Fibroblast of upper back skin (primary cell): ENCODE measurements around the gene KIF1A.
"Not testable (repeated sequence)": the region's sequence is repeated elsewhere in the genome, so short reads cannot be mapped to it uniquely, and the experiment has no call there.

Experiments
- DNase-seq: peaks from one replicate; pipeline ENCODE4 v3.0.0-alpha.2; 2013

Gene KIF1A

DNA sequence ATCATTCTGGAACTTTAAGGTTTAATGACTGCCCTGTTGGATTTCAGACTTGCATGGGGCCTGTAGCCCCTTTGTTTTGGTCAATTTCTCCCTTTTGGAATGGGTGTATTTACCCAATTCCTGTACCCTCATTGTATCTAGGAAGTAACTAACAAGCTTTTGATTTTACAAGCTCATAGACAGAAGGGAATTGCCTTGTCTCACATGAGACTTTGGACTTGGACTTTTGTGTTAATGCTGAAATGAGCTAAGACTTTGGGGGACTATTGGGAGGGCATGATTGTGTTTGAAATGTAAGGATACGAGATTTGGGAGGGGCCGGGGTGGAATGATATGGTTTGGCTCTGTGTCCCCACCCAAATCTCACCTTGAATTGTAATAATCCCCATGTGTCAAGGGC is 26.3 kb upstream of the KIF1A start:
- not testable (repeated sequence) for DNase-seq

DNA sequence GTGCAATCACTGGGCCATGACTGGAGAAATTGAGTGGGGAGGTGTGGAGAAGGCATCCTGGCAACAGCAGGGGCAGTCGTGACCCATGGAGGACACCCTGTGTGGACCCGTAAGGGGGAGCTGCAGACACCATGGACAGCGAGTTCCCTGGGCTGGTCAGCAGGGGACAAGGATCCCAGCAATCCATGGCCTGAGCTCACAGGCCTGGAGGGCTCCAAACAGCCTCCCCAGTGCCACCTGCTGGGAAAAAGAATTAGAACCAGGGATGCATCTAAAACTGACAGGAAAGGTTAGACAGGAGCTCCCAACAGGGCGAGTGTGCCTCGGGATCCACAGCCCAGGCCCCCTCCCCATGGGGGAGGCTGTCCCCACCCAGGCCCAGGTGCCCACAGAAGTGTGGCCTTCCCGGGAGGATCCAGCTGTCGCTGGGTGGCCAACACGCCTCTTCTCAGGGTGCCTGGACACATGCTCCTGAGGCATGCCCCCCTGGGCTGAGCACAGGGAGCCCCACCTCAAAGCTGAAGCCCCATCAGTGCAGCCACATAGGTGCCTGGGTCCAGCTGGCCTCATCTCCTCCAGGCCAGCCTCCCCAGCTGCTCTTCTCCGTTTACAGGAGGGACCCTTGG is 20.5 kb upstream of the KIF1A start:
- peak; percentile 55 for DNase-seq

DNA sequence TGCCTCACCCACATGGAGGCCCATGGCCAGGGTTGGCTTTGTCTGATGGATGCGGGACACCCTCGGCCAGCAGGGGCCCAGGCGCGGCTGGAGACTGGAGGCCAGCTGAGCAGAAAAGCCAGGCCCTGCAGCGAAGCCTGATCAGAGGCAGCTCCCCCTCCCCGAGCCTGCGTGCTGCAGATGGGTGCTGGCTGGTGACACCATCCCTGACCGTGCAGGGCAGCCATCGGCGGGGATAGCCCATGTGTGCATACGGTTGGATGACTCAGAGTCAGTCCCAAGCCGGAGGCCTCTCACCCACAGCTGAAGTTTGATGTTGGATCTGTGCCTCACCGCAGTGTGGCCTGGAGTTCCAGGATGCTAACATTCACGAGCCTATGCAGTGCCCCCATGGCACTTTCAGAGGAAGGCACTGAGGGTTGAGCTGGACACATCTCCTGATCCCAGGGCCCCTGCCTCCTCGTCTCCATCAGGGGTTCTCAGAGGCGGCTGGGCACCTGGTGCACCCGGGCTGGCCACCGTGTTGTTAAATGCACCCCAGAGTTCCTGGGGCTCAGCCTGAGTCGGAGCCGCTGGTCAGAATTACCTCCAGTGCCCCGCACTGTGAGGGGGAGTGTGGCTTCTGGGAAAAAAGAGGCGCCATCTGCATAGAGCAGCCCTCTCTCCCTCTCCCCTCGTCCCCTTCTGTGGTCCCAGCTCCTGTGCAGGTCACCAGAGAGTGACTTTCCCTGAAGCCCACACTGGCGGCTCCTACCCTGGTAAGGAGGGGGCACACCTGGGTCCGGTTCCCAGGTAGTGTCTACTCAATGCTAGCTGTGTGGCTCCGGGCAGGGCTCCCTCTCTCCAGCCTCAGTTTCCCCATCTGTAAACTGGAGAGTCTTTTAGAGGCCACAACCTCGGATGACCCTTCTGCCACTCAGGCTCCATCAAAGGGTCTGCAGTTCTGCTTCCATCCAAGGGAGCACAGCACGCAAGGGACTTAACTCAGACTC is 19.4 kb upstream of the KIF1A start:
- DNase-seq = no peak

DNA sequence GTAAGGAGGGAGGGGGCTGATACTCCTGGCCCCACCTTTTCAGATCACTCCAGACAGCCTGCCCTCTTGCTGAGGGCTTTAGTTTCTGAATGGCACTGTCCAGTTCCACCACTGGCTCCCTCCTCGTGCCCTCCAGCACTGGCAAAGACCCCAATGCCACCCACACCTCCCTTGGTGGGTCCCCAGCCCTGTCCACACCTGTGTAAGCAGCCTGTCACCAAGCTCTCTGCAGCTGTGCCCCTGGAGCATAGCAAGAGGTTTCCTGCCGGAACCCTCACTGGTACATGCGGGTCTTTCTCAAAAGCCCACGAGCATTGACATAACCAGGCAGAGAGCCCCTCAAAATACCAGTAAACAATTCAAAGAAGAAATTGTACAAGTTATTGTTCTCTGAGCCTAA is 17.6 kb upstream of the KIF1A start:
- DNase-seq = no peak

DNA sequence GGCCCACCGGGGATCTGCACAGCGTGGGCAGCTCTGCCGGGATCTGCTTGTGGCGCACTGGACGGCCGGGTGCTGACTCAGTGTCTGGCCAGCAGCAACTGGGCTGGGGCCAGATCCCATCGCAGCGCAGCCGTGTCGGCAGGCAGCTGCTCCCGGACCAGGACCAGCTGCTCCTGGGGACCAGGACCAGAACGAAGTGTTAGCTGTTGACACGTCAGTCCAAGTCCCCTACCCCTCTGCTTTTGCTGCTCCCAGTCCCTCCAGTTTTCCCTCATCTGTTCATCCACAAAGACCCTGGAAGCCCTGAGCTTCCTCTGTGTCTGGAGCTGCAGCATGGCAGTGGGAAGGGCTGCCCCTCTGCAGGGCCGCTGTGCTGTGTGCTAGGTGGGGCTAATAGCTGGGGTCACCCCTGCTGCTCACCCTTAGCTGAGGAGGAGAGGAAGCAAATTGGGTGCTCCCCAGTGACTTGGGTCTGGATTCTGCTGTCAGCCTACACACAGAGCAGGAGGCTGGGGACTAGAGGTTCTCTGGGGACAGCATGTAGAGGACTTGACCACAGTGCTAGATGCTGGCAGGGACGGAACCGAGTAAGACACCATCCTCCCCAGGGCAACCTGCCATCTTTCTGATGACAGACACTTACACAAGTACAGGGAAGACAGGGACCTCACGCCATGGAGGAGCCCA is 16.9 kb upstream of the KIF1A start:
- peak; percentile 9 for DNase-seq

DNA sequence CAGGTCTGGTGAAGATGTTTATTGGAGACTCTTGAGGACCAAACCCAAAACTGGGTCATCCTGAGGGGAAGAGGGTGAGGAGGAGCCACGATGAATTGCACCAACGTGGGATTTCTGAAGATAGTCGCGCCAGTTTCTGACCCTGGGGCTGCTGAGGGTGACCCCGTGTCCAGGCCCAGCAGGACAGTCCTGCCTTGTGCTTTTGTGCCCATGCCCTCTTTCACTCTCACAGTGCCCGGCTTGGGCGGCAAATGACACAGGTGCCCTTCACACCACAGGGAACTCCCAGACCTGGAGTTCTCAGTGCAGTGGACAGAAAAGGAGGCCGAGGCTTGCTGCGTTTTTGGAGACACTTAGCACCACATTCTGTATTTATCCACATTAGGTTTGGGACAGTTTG is 15.5 kb upstream of the KIF1A start:
- no peak for DNase-seq

DNA sequence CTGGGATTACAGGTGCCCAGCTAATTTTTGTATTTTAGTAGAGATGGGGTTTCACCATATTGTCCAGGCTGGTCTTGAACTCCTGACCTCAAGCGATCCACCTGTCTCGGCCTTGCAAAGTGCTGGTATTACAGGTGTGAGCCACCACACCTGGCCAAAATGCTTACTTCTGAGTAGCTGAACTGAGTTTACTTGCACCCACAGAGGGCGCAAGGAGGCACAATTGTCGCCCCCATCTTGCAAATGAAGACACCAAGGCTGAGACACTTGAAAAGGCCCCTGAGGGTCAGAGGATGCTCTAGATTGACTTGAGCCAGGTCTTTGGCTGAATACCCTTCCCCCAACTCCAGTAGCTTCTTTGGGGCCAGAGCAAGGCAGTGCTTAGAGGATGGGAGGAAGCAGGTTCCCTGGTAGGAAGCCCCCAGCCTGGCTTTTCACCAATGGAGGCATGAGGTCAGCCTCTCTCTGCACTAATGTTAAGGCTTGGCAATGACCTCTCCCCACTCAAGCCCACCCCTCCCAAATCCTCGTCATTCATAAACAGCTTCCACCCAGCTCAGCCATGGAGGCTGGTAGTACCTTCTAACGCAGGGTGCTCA is 14.5 kb upstream of the KIF1A start:
- no peak for DNase-seq

DNA sequence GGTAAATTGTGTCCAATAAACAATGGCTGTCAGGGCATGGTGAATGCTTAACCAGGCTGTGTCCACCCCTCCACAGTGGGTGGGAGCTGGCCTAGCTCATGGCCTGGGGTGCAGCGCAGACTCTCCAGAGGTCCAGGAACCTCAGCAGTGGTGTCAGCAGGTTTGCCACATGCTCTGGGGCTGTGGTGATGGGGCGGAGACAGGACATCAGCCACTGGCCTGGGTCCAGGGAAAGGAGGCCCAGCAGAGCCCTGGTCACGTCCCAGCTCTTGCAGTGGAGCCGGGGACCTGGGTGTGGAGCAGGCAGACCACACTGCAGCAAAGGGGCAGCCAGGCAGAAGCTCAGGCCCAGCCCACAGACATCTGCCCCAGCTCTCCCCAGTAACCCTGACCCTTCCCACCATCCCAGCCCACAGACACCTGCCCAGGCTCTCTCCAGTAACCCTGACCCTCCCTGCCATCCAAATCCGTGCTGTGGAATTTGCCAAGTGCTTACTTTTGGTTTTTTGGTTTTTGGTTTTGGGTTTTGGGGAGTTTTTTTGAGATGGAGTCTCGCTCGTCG is 13.8 kb upstream of the KIF1A start:
- DNase-seq = no peak

DNA sequence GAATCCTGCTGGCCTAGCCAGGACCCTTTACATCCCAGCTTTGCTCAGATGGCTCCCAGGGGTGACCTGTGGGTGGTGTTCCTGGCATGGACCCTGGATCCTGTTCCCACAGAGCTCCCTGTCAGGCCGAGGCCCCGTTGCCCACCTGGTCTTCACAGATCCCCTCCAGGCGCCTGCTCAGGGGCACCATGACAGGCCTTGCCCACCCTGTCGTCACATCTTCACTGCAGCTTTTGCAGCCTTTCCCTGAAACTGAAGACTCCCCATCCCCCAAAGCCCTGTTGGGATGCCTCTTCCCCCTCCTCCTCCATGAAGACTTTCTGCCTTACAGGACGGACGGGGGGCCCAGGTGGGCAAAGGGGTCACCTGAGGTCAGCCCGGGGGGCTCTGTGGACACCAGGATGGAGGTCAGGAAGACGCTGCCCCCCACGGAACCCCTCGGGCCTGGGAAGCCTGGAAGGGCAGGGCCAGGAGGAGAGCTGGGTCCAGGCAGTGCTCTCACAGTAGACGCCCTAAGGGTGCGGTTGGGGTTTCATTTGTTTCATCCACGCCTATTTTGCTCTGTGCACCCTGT is 13.0 kb upstream of the KIF1A start:
- no peak for DNase-seq

DNA sequence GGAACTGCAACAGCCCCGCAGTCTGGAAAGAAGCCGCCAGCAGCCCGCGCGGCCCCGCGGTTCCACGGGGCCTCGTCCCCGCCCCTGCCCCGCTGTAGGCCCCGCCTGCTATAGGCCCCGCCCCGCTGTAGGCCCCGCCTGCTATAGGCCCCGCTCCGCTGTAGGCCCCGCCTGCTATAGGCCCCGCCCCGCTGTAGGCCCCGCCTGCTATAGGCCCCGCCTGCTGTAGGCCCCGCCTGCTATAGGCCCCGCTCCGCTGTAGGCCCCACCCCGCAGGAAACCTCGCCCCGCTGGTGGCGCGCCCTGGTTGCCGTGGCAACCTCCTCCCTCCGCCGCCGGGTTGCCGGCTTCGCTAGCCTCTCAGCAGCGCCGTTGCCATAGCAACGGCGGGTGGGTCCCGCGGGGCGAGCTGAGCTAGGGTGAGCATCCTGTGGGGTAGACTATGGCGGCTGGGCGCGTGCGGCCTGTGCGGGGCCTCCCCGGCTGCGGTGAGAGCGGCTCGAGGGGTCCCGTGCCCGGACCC is 12.2 kb upstream of the KIF1A start:
- DNase-seq = peak; percentile 79

DNA sequence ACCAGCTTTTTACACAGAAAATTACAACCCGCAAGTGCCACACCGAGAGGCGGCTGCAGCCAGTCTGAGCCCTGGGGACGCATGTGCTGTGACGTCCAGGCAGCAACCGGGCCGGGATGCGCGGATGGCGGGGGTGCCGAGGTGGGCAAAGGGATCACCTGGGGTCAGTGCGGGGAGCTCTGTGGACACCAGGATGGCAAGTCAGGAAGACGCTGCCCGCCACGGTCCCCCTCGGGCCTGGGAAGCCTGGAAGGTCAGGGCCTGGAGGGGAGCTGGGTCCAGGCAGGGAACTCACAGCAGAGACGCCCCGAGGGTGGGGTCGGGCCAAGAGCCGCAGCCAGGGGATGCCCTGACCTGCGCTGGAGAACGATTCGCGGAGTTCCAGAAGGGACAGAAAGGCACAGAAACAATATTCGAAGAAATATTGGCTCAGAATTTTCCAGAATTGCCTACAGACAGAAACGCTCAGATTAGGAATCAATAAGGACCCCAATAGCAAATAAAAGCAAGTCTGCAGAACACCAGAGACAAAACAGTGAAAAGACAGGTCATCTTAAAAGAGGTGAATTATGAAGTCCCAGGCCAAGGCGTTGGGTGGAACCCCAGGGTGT is 11.7 kb upstream of the KIF1A start:
- DNase-seq = no peak

DNA sequence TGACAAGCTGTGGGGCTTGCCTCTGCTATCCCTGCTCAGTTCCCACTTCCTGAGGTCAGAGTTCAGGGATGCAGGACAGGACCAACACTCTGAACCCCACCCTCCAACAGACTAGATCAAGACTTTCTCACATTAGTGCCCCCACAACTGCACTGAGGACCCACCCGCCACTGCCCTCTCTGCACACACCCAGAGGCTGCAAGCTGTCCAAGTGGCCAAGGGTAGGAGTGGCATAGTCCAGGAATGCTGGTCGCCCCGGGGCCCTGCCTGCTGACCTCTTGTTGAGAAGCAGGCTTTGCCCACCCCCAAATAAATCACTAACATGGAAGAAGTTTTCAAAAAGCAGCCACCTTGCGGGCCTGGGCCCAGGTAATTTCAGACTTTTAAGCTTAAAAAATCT is 5.5 kb upstream of the KIF1A start:
- DNase-seq = no peak

DNA sequence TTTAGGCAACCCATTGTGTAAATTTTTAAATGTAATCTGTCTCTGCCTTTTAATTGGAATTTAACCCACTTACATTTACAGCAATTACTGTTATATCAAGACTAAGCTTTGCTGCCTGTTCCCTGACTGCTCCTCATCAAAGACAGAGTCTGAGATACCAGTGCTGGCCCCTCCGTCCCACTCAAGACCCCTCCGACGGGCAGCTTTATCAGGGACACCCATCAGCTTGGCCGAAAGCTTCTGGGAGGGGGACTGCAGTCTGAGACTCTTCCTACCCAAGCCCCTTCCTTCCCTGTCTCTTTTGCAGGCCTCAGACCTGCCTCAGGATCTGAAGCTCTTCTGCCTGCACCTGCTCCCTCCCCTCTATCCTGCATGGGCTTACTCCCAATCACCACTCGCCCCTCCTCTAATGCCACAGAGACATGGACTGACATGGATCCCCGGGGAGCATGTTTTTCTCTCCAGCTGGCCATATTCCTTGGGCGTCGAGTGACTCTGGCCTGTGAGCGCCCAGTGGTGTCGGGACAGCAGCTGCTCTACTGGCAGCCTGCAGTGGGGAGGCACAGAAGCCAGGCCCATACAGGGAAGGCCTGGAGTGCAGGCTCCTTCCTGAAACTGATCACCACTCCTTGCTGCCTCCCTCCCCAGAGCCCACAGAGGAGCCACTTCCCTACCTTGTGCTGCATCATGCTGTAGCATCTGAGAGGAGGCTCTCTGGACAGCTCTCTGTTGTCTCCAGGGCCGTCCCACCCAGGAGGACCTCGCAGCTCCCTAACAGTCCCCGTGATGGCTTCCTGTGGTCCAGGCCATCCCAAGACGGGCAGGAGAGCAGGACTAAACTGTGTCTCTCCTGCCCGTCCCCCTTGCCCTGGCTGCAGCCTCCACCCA is 3.7 kb upstream of the KIF1A start:
- no peak for DNase-seq

DNA sequence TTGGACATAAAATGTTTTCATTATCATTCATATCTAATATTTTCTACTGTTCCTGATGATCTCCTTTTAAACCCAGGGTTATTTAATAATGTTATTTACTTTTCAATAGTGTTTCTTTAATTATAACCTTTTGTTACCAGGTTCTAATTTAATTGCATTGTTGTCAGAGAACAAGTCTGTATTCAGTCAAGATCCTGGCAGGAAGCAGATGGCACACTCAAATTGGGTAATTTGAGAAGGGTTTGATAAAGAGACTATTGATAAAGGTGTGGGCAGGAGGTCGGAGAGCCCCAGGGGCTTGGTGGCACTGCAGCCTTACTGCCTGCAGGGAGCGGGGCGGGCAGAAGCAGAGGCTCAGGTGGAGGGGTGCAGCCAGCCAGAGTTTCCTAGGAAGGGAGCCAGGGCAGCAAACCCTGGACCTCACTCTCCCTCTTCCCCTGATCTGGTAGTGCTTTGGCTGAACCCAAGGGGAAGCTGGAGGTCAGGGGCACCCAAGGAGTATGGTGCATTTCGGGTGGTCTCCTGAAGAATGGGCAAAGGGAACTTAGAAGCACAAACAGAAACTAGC is 2.3 kb upstream of the KIF1A start:
- DNase-seq = no peak

DNA sequence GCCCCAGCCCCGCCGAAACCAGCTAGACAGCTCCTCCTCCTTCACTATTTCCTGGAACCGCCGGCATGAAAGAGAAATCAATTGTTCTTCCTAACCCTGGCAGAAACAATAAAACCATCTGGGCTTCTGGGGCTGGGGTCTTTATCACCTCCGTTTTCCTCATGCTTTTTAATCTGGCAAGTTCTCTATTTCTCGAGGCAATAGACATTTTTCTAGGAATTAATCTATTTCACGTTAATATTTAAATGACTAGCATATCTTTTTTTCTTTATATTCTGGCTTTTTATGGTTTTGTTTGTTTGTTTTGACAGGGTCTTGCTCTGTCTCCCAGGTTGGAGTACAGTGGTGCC is 1.4 kb upstream of the KIF1A start:
- DNase-seq = no peak

DNA sequence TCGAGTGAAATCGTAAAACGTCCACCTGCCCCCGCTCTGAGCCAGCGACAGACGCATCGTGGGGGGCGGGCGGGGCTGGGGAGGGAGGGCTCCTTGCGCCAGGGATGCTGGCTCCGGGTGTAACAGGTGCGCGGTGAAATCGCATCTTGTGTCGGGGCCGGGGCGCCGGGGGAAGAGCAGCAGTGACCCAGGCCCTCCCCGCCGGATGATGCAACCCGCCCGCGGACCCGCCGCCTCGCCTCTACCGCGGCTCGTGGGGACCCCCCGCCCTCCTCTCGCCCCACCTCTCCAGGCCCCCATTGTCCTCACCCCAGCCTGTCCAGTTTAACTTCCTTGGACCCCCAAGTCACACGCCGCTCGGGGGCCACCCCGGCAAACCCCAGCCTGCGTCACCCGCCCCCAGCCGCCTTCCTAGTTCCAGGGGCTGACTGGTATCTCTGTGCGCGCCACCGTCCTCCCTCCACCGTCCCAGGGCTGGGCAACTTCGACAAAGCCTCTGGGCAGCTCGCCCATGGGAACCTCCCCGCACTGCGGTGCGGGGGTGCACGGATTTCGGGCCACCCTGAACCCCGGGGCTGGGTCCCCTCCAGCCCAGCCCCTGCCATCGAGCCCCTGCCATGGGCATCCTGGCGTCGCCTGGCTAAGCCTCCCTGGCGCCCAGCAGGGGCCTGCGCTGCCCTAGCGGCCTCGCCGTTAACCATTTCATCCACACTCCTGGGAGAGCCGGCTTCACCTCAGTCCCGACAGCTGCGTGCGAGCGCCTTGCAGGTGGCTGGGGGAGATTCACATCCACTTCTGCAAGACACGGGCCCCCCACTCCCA is 799 bp upstream of the KIF1A start:
- no peak for DNase-seq

DNA sequence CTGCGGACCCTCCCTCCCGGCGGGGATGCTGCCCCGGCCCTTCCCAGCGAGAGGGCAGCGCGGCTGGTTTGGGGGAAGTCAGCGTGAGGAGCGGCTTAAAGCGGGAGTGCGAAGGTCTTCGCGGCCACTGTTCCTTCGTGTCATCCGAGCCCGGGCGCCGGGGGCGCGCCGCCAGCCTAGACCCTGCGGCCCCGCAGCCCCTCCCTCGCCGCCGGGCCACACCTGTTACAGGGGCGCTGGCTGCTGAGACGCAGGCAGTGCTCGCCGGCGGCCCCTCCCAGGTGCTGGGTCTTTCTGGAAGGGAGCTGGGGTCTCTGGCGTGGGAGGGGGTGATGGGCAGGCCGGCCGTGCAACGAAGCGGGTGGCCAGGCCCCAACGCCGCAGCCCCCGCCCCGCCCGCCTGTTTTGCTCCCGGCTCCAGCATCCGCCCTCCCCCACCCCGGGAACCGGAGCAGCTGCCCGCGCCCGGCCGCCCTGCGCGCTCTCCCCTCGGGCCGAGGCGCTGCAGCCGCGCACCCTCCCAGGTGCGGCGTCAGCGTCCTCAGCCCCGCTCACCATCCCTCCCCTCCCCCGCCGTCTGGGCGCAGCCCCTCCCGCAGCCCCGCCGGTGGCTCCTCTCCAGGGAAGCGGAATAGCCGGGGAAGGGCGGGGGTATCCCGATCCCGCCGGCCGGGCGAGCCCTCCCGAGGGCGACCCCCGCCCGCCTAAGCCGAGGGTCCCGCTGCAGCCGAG is 727 bp downstream of the KIF1A start:
- DNase-seq = no peak

DNA sequence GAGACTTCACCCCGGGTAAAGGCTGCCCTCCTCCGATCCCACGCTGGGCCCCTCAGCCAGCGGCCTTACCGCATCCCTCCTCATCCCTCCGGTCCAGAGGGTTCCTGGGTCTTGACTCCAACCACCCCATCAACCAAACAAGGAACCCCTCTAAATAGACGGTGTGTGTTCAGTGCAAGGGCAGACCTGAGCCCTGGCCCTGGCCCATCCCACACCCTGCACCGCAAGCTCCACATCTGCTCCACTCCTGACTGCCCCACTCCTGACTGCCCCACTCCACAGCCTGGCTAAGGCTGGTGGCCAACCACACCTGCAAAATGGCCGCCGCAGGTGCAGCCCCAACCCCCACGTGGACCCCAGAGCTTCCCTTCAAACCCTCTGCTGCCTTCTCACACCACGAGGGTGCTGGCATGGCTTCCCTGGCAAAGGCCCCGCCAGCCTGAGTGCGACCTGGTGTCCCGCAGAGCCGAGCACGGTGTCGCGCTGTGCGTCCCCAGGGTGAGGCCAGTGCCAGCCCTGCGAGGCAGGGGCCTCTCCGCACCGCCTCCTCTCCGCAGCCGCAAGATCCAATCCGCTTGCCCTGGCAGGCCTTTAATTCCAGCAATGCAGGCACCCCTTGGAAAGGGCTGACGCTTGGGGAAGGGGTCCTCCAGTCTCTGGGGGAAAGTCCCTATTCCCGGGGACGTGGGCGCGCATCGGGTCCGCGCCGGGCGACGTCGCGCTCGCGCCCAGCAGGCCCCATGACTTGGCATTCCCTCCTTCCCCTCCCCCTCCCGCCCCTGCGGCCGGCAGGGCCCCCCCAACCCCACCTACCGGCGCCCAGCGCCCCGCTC is 1.5 kb downstream of the KIF1A start:
- DNase-seq = no peak
